HEK293 (cell line): ENCODE measurements around the gene TRIM34.

Experiments used
- CTCF ChIA-PET: fragments of 350-600 bp; formaldehyde crosslinking; extraction: SDS; loops from one replicate; lab custom pipeline; 2021; ENCODE audit warnings: antibody characterized with exemption; lab: Yijun Ruan, JAX
- POLR2A ChIA-PET: fragments of 300-600 bp; formaldehyde crosslinking; extraction: SDS; loops from one replicate; lab custom pipeline; 2020; ENCODE audit warnings: antibody characterized with exemption, inconsistent platforms; lab: Yijun Ruan, JAX
- H3K27ac ChIP-seq: fragments of 200-500 bp; sonication (Bioruptor generic); 2 replicates; pipeline ENCODE4 v1.5.1; 2014; ENCODE audit warnings: low read depth, low read length, control low read depth, inconsistent platforms; ENCODE audit errors: extremely low read depth
- H3K36me3 ChIP-seq, 2 experiments: fragments of 200-500 bp in 1 of 2; sonication (Bioruptor generic) in 1 of 2; 1 replicate in 1 of 2; 2 replicates in 1 of 2; pipeline ENCODE4 v1.5.1; 2014 to 2017; ENCODE audit warnings: inconsistent platforms in 2 of 2, low read length in 2 of 2; ENCODE audit not compliant: control insufficient read depth in 2 of 2, insufficient read depth in 1 of 2
- H3K4me1 ChIP-seq: fragments of 200-500 bp; sonication (Bioruptor generic); 2 replicates; pipeline ENCODE4 v1.5.1; 2014; ENCODE audit warnings: mild to moderate bottlenecking, low read length, inconsistent platforms; ENCODE audit not compliant: control insufficient read depth, insufficient read depth
- H3K4me3 ChIP-seq: 2 replicates; pipeline ENCODE4 v1.5.1; 2011; ENCODE audit warnings: low read depth, mild to moderate bottlenecking, control low read depth, low read length, moderate library complexity
- H3K9me3 ChIP-seq: fragments of 200-500 bp; sonication (Bioruptor generic); 2 replicates; pipeline ENCODE4 v1.5.1; 2014; ENCODE audit warnings: low read depth, low read length, inconsistent platforms; ENCODE audit not compliant: control insufficient read depth, insufficient read depth
- ELK4 ChIP-seq: IDR thresholded peaks from 2 replicates; pipeline ENCODE4 v1.6.1; 2011; ENCODE audit warnings: mild to moderate bottlenecking, low read depth, low read length, borderline replicate concordance
- GLIS2 ChIP-seq: fragments of 450-650 bp; formaldehyde crosslinking; IDR thresholded peaks from 2 replicates; pipeline ENCODE4 v1.5.1; 2016; ENCODE audit warnings: missing biosample characterization, missing genetic modification characterization
- KLF1 ChIP-seq: fragments of 450-650 bp; formaldehyde crosslinking; IDR thresholded peaks from 2 replicates; pipeline ENCODE4 v1.5.1; 2016; ENCODE audit warnings: missing biosample characterization, missing genetic modification characterization
- PRDM10 ChIP-seq: fragments of 450-650 bp; formaldehyde crosslinking; IDR thresholded peaks from 2 replicates; pipeline ENCODE4 v1.5.1; 2016; ENCODE audit warnings: missing biosample characterization, missing genetic modification characterization
- PRDM2 ChIP-seq: fragments of 450-650 bp; formaldehyde crosslinking; IDR thresholded peaks from 2 replicates; pipeline ENCODE4 v1.5.1; 2016; ENCODE audit warnings: missing biosample characterization, missing genetic modification characterization, borderline replicate concordance
- RBAK ChIP-seq: fragments of 450-650 bp; formaldehyde crosslinking; IDR thresholded peaks from 2 replicates; pipeline ENCODE4 v1.5.1; 2016; ENCODE audit warnings: missing biosample characterization, missing genetic modification characterization
- SALL2 ChIP-seq: fragments of 450-650 bp; formaldehyde crosslinking; IDR thresholded peaks from 2 replicates; pipeline ENCODE4 v1.5.0; 2017; ENCODE audit warnings: missing biosample characterization, mild to moderate bottlenecking, missing genetic modification characterization, borderline replicate concordance
- ZNF121 ChIP-seq: fragments of 450-650 bp; formaldehyde crosslinking; IDR thresholded peaks from 2 replicates; pipeline ENCODE4 v1.5.1; 2016; ENCODE audit warnings: missing biosample characterization, missing genetic modification characterization
- ZNF140 ChIP-seq: fragments of 450-650 bp; formaldehyde crosslinking; IDR thresholded peaks from 2 replicates; pipeline ENCODE4 v1.5.1; 2016; ENCODE audit warnings: missing biosample characterization, missing genetic modification characterization
- ZNF354C ChIP-seq: fragments of 450-650 bp; formaldehyde crosslinking; IDR thresholded peaks from 2 replicates; pipeline ENCODE4 v1.5.1; 2016; ENCODE audit warnings: missing biosample characterization, missing genetic modification characterization, low read depth, borderline replicate concordance
- ZNF518A ChIP-seq: fragments of 450-650 bp; formaldehyde crosslinking; conservative IDR thresholded peaks from 2 replicates; pipeline ENCODE4 v1.5.1; 2016; ENCODE audit warnings: low read depth, missing biosample characterization, missing genetic modification characterization
- ZNF529 ChIP-seq: fragments of 450-650 bp; formaldehyde crosslinking; IDR thresholded peaks from 2 replicates; pipeline ENCODE4 v1.5.1; 2017; ENCODE audit warnings: missing genetic modification characterization, missing biosample characterization; ENCODE audit not compliant: insufficient replicate concordance
- ZNF555 ChIP-seq: fragments of 450-650 bp; formaldehyde crosslinking; conservative IDR thresholded peaks from 2 replicates; pipeline ENCODE4 v1.5.1; 2017; ENCODE audit warnings: missing biosample characterization, mild to moderate bottlenecking, missing genetic modification characterization, inconsistent platforms
- ZNF645 ChIP-seq: fragments of 450-650 bp; formaldehyde crosslinking; IDR thresholded peaks from 2 replicates; pipeline ENCODE4; 2016; ENCODE audit warnings: missing biosample characterization, missing genetic modification characterization
- ZNF791 ChIP-seq: fragments of 450-650 bp; formaldehyde crosslinking; IDR thresholded peaks from 2 replicates; pipeline ENCODE4 v1.5.1; 2016; ENCODE audit warnings: missing biosample characterization, missing genetic modification characterization
- ZNF792 ChIP-seq: fragments of 450-650 bp; formaldehyde crosslinking; IDR thresholded peaks from 2 replicates; pipeline ENCODE4 v1.5.1; 2016; ENCODE audit warnings: missing biosample characterization, missing genetic modification characterization
- ZSCAN16 ChIP-seq: fragments of 450-650 bp; formaldehyde crosslinking; IDR thresholded peaks from 2 replicates; pipeline ENCODE4 v1.5.1; 2016; ENCODE audit warnings: missing biosample characterization, missing genetic modification characterization

Gene TRIM34

GRCh38 chr11:5597953-5598352, 26.8 kb upstream of the TRIM34 start (continued):
- TF ChIP-seq GLIS2 (tag by site-specific recombination) (no peak), SALL2 (tag by site-specific recombination) (no peak), ZNF555 (tag by site-specific recombination) (no peak), RBAK (tag by site-specific recombination) (no peak), ZNF529 (tag by site-specific recombination) (no peak), ZNF354C (tag by site-specific recombination) (no peak), ZSCAN16 (tag by site-specific recombination) (no peak), KLF1 (tag by site-specific recombination) (no peak), ZNF791 (tag by site-specific recombination) (no peak), ZNF518A (tag by site-specific recombination) (no peak)

GRCh38 chr11:5600374-5600851, 24.4 kb upstream of the TRIM34 start:
- POLR2A ChIA-PET: interaction anchor here (0.5 kb wide), 1 partner anchor 22 kb away, joined by 4 read pairs; no protein-coding TSS in a partner anchor
- H3K4me3 ChIP-seq: no peak overlapping the region
- no peaks in the 10 kb centered on the region for H3K9me3 ChIP-seq
- no peaks in the 10 kb centered on the region for H3K4me1 ChIP-seq
- H3K27ac ChIP-seq: no peak overlapping the region
- CTCF ChIA-PET: interaction anchor here (0.5 to 1.4 kb wide), 5 partner anchors 11 to 113 kb away, joined by 3 to 11 read pairs (median 3); no protein-coding TSS in a partner anchor
- H3K36me3 ChIP-seq: peaks cover 0 to 12% of the 10 kb centered on the region in 2 experiments; a peak in 1 of 3 replicates
- TF ChIP-seq ZNF792 (tag by site-specific recombination) (no peak), PRDM10 (peak; percentile 36; the same call in 1 of the 2 replicates), ZNF121 (no peak), PRDM2 (tag by site-specific recombination) (no peak), ZNF645 (tag by site-specific recombination) (no peak), ZNF140 (tag by site-specific recombination) (no peak), ELK4 (no peak)
